H54 (cell line): ENCODE results near the gene SENP6.
"Not testable (repeated sequence)": the region's sequence is repeated elsewhere in the genome, so short reads cannot be mapped to it uniquely, and the experiment has no call there.

Experiments used
- DNase-seq: peaks from one replicate; pipeline ENCODE4 v3.0.0; 2011; ENCODE audit warnings: low spot score, mixed read lengths; ENCODE audit not compliant: insufficient read length
- FAIRE-seq: peaks from 3 replicates; lab custom pipeline; 2011; peaks lifted over from hg19 to GRCh38; lab: Jason Lieb, UNC
- POLR2A ChIP-seq: IDR thresholded peaks from 2 replicates; pipeline ENCODE4 v1.6.1; 2011; ENCODE audit warnings: low read depth, mild to moderate bottlenecking, low read length

The SENP6 gene

GRCh38 chr6:75601304-75602245, at the start of gene SENP6:
Gene SENP6 (plus strand): TSS chr6:75601880. CDS start chr6:75602525, 645 bp downstream.
- DNase-seq, result peak; percentile 68
- TF ChIP-seq POLR2A, result peak; percentile 91
- FAIRE-seq, result no peak

- FAIRE-seq, result no peak
- no peak for DNase-seq
- TF ChIP-seq POLR2A, result no peak
Observed at GRCh38 chr6:75556240-75556639, 45.4 kb upstream of the SENP6 start.

GRCh38 chr6:75557068-75557467, 44.6 kb upstream of the SENP6 start:
- no peak for TF ChIP-seq POLR2A
- DNase-seq (no peak), FAIRE-seq (no peak)

GRCh38 chr6:75563032-75563431, 38.6 kb upstream of the SENP6 start:
- TF ChIP-seq POLR2A, result no peak
- DNase-seq (peak; percentile 6), FAIRE-seq (peak; percentile 57)

- no peak for DNase-seq
- no peak for FAIRE-seq
- no peak for TF ChIP-seq POLR2A
Observed at GRCh38 chr6:75566137-75566767, 35.4 kb upstream of the SENP6 start.

- no peak for TF ChIP-seq POLR2A
- no peak for FAIRE-seq
- no peak for DNase-seq
Observed at GRCh38 chr6:75568100-75568499, 33.6 kb upstream of the SENP6 start.

- no peak for FAIRE-seq
- no peak for DNase-seq
- no peak for TF ChIP-seq POLR2A
Observed at GRCh38 chr6:75568965-75569364, 32.7 kb upstream of the SENP6 start.

- not testable (repeated sequence) for FAIRE-seq, DNase-seq
Observed at GRCh38 chr6:75570671-75571070, 31.0 kb upstream of the SENP6 start.

GRCh38 chr6:75572072-75572471, 29.6 kb upstream of the SENP6 start:
- FAIRE-seq (no peak), DNase-seq (no peak)
- no peak for TF ChIP-seq POLR2A

GRCh38 chr6:75579951-75580350, 21.7 kb upstream of the SENP6 start:
- peak; percentile 69 for FAIRE-seq
- TF ChIP-seq POLR2A, result no peak
- DNase-seq, result no peak

GRCh38 chr6:75581231-75581630, 20.4 kb upstream of the SENP6 start:
- FAIRE-seq, result no peak
- TF ChIP-seq POLR2A, result no peak
- no peak for DNase-seq

- not testable (repeated sequence) for DNase-seq, FAIRE-seq
Observed at GRCh38 chr6:75584552-75584951, 17.1 kb upstream of the SENP6 start.

GRCh38 chr6:75588948-75589347, 12.7 kb upstream of the SENP6 start:
- no peak for DNase-seq
- no peak for FAIRE-seq
- no peak for TF ChIP-seq POLR2A

- FAIRE-seq (no peak), DNase-seq (no peak)
- no peak for TF ChIP-seq POLR2A
Observed at GRCh38 chr6:75590370-75590769, 11.3 kb upstream of the SENP6 start.

- FAIRE-seq, DNase-seq: not testable (repeated sequence)
Observed at GRCh38 chr6:75596380-75596779, 5.3 kb upstream of the SENP6 start.
